Panc1 (cell line): ENCODE results near the gene TMOD3. TPM values are rescaled to one million over a fixed set of nuclear protein-coding genes. Genes with fewer than 3 reads are reported as not detected.

Experiments used
- ATAC-seq: fragments of 200-7000 bp; cut with Tn5 transposase; 2 replicates; pipeline ENCODE4 v1.9.1; 2020; ENCODE audit warnings: mild to moderate bottlenecking, moderate library complexity
- BruUV-seq: library from RNA; stranded (reverse); fragments of 400-500 nt; replicated peaks from 2 replicates; lab custom pipeline; 2021; lab: Mats Ljungman, UMichigan
- CTCF ChIA-PET: fragments of 300-600 bp; sonication (Branson Sonifier 250); formaldehyde crosslinking; loops from one replicate; lab custom pipeline; 2022; ENCODE audit warnings: antibody characterized with exemption; lab: Charles Lee
- POLR2A ChIA-PET: fragments of 300-600 bp; sonication (Branson Sonifier 250); formaldehyde crosslinking; loops from one replicate; lab custom pipeline; 2022; ENCODE audit warnings: antibody characterized with exemption; lab: Charles Lee
- DNase-seq: peaks from one replicate; pipeline ENCODE4 v3.0.0-alpha.2; 2010; ENCODE audit warnings: low read depth, low spot score
- H3K27ac ChIP-seq: 2 replicates; pipeline ENCODE4 v1.5.1; 2011; ENCODE audit warnings: mild to moderate bottlenecking, low read length, inconsistent platforms
- H3K27me3 ChIP-seq: fragments of 200-500 bp; sonication (Bioruptor generic); 2 replicates; pipeline ENCODE4 v1.6.0; 2014; ENCODE audit warnings: low read length, inconsistent platforms; ENCODE audit not compliant: control insufficient read depth, insufficient read depth
- H3K36me3 ChIP-seq: fragments of 200-500 bp; sonication (Bioruptor generic); 2 replicates; pipeline ENCODE4 v1.5.1; 2014; ENCODE audit warnings: inconsistent platforms, mild to moderate bottlenecking, low read length, moderate library complexity; ENCODE audit not compliant: control insufficient read depth, insufficient read depth
- H3K4me1 ChIP-seq: 2 replicates; pipeline ENCODE4 v1.5.1; 2011; ENCODE audit warnings: inconsistent platforms, mild to moderate bottlenecking, low read length, moderate library complexity; ENCODE audit not compliant: control insufficient read depth, insufficient read depth
- H3K4me3 ChIP-seq, 2 experiments: 2 replicates each; pipeline ENCODE4 v1.5.1; 2011 to 2012; ENCODE audit warnings: low read depth in 2 of 2, low read length in 2 of 2, mild to moderate bottlenecking in 2 of 2, inconsistent platforms in 1 of 2, moderate library complexity in 1 of 2
- H3K9me3 ChIP-seq: fragments of 200-500 bp; sonication (Bioruptor generic); 2 replicates; pipeline ENCODE4 v1.5.1; 2014; ENCODE audit warnings: low read depth, mild to moderate bottlenecking, inconsistent platforms, low read length, moderate library complexity; ENCODE audit not compliant: control insufficient read depth, insufficient read depth
- POLR2AphosphoS5 ChIP-seq: IDR thresholded peaks from 2 replicates; pipeline ENCODE4 v1.6.1; 2012; ENCODE audit warnings: mild to moderate bottlenecking, low read depth, low read length, moderate library complexity
- SIN3A ChIP-seq: IDR thresholded peaks from 2 replicates; pipeline ENCODE4 v1.6.1; 2012; ENCODE audit warnings: low read depth, mild to moderate bottlenecking, low read length, moderate library complexity, borderline replicate concordance; ENCODE audit not compliant: insufficient read depth
- TCF7L2 ChIP-seq: IDR thresholded peaks from 2 replicates; pipeline ENCODE4 v1.6.1; 2011; ENCODE audit warnings: mild to moderate bottlenecking, low read depth, low read length, inconsistent platforms
- in situ Hi-C: cut with HindIII; loops from 2 replicates; pipeline ENCODE4 v1.10.0; 2016; ENCODE audit warnings: low sequenced_read_pairs, low pct_unique_long_range_greater_than_20kb
- intact Hi-C: fragments of 100-400 bp; cut with micrococcal nuclease; formaldehyde crosslinking; loops from one replicate; pipeline ENCODE4 v1.10.0; 2022; ENCODE audit not compliant: unreplicated experiment
- total RNA-seq: library from RNA; stranded (reverse); gene quantifications from one replicate; pipeline ENCODE4 v1.2.1, GENCODE V29; 2021; ENCODE audit not compliant: unreplicated experiment
- TF ChIP-seq, protein P1 (sequence below): fragments of 450-650 bp; IDR thresholded peaks from 2 replicates; pipeline ENCODE4 v1.5.1; 2017; ENCODE audit warnings: mild to moderate bottlenecking
- TF ChIP-seq, protein P2 (sequence below), 2 experiments: IDR thresholded peaks; 2 replicates each; pipeline ENCODE4 v1.6.1; 2011 to 2012; ENCODE audit warnings: low read depth in 2 of 2, control low read depth in 1 of 2, low read length in 1 of 2, mild to moderate bottlenecking in 1 of 2, moderate library complexity in 1 of 2; ENCODE audit not compliant: insufficient read depth in 1 of 2

The TMOD3 gene
- total RNA-seq, 1 experiment from 2014 or later = 53.4 TPM

DNA sequence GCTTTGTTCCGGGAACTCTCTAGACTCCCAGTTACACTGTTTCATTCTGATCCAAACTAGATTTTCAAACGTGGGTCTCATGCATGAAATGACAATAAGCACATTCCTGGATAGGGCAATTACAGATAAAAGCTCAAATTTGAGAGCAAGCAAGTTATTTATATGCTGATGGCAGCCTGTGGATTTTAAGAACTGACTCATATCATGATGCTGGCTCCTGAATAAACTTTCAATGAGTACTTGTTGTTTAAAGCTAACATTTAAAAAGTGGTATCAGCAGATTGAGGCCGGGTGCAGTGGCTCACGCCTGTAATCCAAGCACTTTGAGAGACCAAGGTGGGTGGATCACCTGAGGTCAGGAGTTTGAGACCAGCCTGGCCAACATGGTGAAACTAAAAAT, 75.5 kb downstream of the TMOD3 start:
- POLR2A ChIA-PET = interaction anchor here (0.9 kb wide), 1 partner anchor 9 kb away, joined by 10 read pairs; no protein-coding TSS in a partner anchor
- in situ Hi-C loops (no loop called here), intact Hi-C loops (no loop called here)
- H3K4me3 ChIP-seq = no peak overlapping the region
- DNase-seq = no peak
- no peak overlapping the region for H3K27ac ChIP-seq
- no peak for TF ChIP-seq POLR2AphosphoS5
- TF ChIP-seq, protein P1, sequence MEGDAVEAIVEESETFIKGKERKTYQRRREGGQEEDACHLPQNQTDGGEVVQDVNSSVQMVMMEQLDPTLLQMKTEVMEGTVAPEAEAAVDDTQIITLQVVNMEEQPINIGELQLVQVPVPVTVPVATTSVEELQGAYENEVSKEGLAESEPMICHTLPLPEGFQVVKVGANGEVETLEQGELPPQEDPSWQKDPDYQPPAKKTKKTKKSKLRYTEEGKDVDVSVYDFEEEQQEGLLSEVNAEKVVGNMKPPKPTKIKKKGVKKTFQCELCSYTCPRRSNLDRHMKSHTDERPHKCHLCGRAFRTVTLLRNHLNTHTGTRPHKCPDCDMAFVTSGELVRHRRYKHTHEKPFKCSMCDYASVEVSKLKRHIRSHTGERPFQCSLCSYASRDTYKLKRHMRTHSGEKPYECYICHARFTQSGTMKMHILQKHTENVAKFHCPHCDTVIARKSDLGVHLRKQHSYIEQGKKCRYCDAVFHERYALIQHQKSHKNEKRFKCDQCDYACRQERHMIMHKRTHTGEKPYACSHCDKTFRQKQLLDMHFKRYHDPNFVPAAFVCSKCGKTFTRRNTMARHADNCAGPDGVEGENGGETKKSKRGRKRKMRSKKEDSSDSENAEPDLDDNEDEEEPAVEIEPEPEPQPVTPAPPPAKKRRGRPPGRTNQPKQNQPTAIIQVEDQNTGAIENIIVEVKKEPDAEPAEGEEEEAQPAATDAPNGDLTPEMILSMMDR = no peak
- TF ChIP-seq SIN3A = no peak
- TF ChIP-seq, protein P2, sequence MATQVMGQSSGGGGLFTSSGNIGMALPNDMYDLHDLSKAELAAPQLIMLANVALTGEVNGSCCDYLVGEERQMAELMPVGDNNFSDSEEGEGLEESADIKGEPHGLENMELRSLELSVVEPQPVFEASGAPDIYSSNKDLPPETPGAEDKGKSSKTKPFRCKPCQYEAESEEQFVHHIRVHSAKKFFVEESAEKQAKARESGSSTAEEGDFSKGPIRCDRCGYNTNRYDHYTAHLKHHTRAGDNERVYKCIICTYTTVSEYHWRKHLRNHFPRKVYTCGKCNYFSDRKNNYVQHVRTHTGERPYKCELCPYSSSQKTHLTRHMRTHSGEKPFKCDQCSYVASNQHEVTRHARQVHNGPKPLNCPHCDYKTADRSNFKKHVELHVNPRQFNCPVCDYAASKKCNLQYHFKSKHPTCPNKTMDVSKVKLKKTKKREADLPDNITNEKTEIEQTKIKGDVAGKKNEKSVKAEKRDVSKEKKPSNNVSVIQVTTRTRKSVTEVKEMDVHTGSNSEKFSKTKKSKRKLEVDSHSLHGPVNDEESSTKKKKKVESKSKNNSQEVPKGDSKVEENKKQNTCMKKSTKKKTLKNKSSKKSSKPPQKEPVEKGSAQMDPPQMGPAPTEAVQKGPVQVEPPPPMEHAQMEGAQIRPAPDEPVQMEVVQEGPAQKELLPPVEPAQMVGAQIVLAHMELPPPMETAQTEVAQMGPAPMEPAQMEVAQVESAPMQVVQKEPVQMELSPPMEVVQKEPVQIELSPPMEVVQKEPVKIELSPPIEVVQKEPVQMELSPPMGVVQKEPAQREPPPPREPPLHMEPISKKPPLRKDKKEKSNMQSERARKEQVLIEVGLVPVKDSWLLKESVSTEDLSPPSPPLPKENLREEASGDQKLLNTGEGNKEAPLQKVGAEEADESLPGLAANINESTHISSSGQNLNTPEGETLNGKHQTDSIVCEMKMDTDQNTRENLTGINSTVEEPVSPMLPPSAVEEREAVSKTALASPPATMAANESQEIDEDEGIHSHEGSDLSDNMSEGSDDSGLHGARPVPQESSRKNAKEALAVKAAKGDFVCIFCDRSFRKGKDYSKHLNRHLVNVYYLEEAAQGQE (IDR thresholded peaks at IDR 0.05; ENCODE audit: insufficient read depth in 1 of 2, low read depth in 2 of 2, low read length in 1 of 2) = no peak
- TF ChIP-seq TCF7L2 = no peak
- no peaks in the 10 kb centered on the region for H3K27me3 ChIP-seq
- no peak for ATAC-seq
- peaks cover 10% of the 10 kb centered on the region; the same call in 1 of the 2 replicates for H3K36me3 ChIP-seq
- H3K4me1 ChIP-seq = peaks cover 11% of the 10 kb centered on the region; the same call in 1 of the 2 replicates
- H3K9me3 ChIP-seq = no peaks in the 10 kb centered on the region
- CTCF ChIA-PET = no interaction called here
- BruUV-seq = no TSS peak

DNA sequence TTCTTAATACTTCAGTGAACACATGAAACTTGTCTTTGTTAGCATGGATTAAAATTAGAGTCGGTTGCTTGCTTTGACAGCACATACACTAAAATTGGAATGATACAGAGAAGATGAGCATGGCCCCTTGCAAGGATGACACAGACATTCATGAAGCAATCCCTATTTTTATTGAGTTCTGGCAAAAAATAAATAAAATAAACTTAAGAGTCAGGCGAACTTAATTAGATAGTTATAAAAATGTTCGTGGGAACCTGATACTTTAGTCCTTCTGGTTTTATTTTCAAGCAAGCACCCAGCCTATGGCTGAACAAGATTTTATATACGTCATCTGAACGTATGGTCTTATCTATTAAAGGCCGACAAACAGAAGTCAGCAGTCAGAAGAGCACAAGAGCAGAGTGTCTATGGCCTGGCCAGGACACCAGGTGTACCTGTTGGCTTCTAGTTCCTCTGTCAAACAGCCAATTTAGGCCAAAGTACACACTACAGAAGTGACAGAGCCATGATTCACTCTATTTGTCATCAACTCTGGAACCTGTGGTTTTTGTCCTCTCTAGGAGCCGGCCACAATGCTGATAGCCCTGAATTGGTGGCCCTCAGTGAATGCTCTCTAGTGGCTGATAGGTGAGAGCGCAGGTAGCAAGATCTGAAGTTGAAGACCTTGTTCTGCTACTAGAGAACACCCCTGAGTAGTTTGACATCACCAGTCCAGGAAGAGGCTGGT, 77.8 kb downstream of the TMOD3 start:
- intact Hi-C loops (no loop called here), in situ Hi-C loops (no loop called here)
- DNase-seq (peak; percentile 84), ATAC-seq (peak; percentile 96)
- Histone ChIP-seq H3K36me3 (peaks cover 4% of the 10 kb centered on the region; the same call in 1 of the 2 replicates), H3K27me3 (no peaks in the 10 kb centered on the region), H3K9me3 (no peaks in the 10 kb centered on the region), H3K4me1 (peaks cover 11% of the 10 kb centered on the region; the same call in 1 of the 2 replicates), H3K4me3 (no peak overlapping the region), H3K27ac (no peak overlapping the region)
- ChIA-PET POLR2A (no interaction called here), CTCF (no interaction called here)
- peak; percentile 36; the same call in 1 of the 2 replicates for TF ChIP-seq POLR2AphosphoS5
- TF ChIP-seq, protein P2 (IDR thresholded peaks at IDR 0.05; ENCODE audit: insufficient read depth in 1 of 2, low read depth in 2 of 2, low read length in 1 of 2) = no peak
- TF ChIP-seq SIN3A = no peak
- TF ChIP-seq, protein P1 = peak; percentile 53
- TF ChIP-seq TCF7L2 = no peak
- no TSS peak for BruUV-seq
